ENCODE measurements around the gene TENM4. TPM values are rescaled to one million over a fixed set of nuclear protein-coding genes. Genes with fewer than 3 reads are reported as not detected.

Gene TENM4
- total and polyA plus RNA-seq, 10 of the 15 experiments (the other 5 are each of a cell fraction or from before 2014, with no cell fraction given) = 0.03 to 0.12 (median 0.06) TPM; not detected in 7

GRCh38 chr11:78823588-78823987 is 617.2 kb downstream of the TENM4 start:
- CTCF ChIA-PET = no interaction called here
- RAD21 ChIA-PET (ENCODE audit: unreplicated experiment) = no interaction called here
- H3K9me3 ChIP-seq (replicated peaks; ENCODE audit: control insufficient read depth, insufficient read depth, low read length) = no peaks in the 10 kb centered on the region
- DNase-seq (ENCODE audit: low read depth, low spot score) = no peak
- no peaks in the 10 kb centered on the region for H3K4me1 ChIP-seq (ENCODE audit: control insufficient read depth, insufficient read depth, low read length)
- no peaks in the 10 kb centered on the region for H4K20me1 ChIP-seq (ENCODE audit: control insufficient read depth, insufficient read depth)
- H3K36me3 ChIP-seq (ENCODE audit: control insufficient read depth in 2 of 2, insufficient read depth in 2 of 2, low read length in 1 of 2) = no peaks in the 10 kb centered on the region
- intact Hi-C loops (cut with micrococcal nuclease; ENCODE audit: unreplicated experiment) (no loop called here), in situ Hi-C loops (cut with MboI) (no loop called here)
- H2AFZ ChIP-seq (ENCODE audit: control insufficient read depth, low read depth, low read length) = no peak overlapping the region
- H3K4me2 ChIP-seq (ENCODE audit: control insufficient read depth, insufficient read depth) = no peak overlapping the region
- no peak for FAIRE-seq
- no peak overlapping the region for H3K27ac ChIP-seq (ENCODE audit: control insufficient read depth, insufficient read depth)
- no peaks in the 10 kb centered on the region for H3K27me3 ChIP-seq (replicated peaks in 1 of 2; ENCODE audit: control insufficient read depth in 2 of 2, insufficient read depth in 2 of 2, low read length in 1 of 2)
- SMC1A ChIA-PET (ENCODE audit: uncharacterized antibody, unreplicated experiment) = no interaction called here
- TF ChIP-seq PAX8 (IDR thresholded peaks at IDR 0.05) = no peak
- TF ChIP-seq MAX (IDR thresholded peaks at IDR 0.05; ENCODE audit: low read depth, low read length) = no peak
- no peak for TF ChIP-seq CREB1 (IDR thresholded peaks at IDR 0.05; ENCODE audit: low read depth)
- TF ChIP-seq EGR1 (IDR thresholded peaks at IDR 0.05; ENCODE audit: borderline replicate concordance in 1 of 2, low read depth in 2 of 2, low read length in 2 of 2) = no peak
- no peak for TF ChIP-seq NBN (IDR thresholded peaks at IDR 0.05)
- TF ChIP-seq SUPT20H (IDR thresholded peaks at IDR 0.05; ENCODE audit: borderline replicate concordance, control insufficient read depth, low read depth, low read length) = no peak
- no peak for TF ChIP-seq SIX5 (IDR thresholded peaks at IDR 0.05; ENCODE audit: low read depth, low read length, severe bottlenecking)
- no peak for TF ChIP-seq NFIC (IDR thresholded peaks at IDR 0.05; ENCODE audit: low read depth, low read length)
- TF ChIP-seq LARP7 (IDR thresholded peaks at IDR 0.05) = no peak
- TF ChIP-seq PAX5 (IDR thresholded peaks at IDR 0.05; ENCODE audit: borderline replicate concordance, low read depth, low read length) = no peak
- no peak for TF ChIP-seq BCL11A (IDR thresholded peaks at IDR 0.05; ENCODE audit: low read depth, low read length)
- TF ChIP-seq POLR2AphosphoS2 (IDR thresholded peaks at IDR 0.05; ENCODE audit: low read depth, low read length) = no peak
- TF ChIP-seq SUZ12 (IDR thresholded peaks at IDR 0.05; ENCODE audit: unreplicated experiment) = no peak
- TF ChIP-seq BHLHE40 (IDR thresholded peaks at IDR 0.05; ENCODE audit: borderline replicate concordance in 1 of 2, low read depth in 2 of 2, low read length in 1 of 2) = no peak
- TF ChIP-seq ZBTB4 (CRISPR knock-in tag; IDR thresholded peaks at IDR 0.05) = no peak
- no peak for TF ChIP-seq TBL1XR1 (IDR thresholded peaks at IDR 0.05; ENCODE audit: low read depth, low read length)
- no peak for TF ChIP-seq PRDM15 (CRISPR knock-in tag; IDR thresholded peaks at IDR 0.05)
- TF ChIP-seq IKZF1 (conservative IDR thresholded peaks at IDR 0.05) = no peak
- no peak for TF ChIP-seq TCF12 (IDR thresholded peaks at IDR 0.05; ENCODE audit: low read depth, low read length)
- 23% methylated on average over 9 of the region's 9 CpGs for WGBS (ENCODE audit: insufficient coverage, insufficient replicate concordance, low lambda C conversion rate, missing lambda C conversion rate)
- H3K9ac ChIP-seq (ENCODE audit: control insufficient read depth, insufficient read depth, low read length) = no peak overlapping the region
- no peak overlapping the region for H3K4me3 ChIP-seq
- no peak for ATAC-seq
- no peaks in the 10 kb centered on the region for H3K79me2 ChIP-seq (ENCODE audit: control insufficient read depth, insufficient read depth, low read length)
- no TSS peak for BruUV-seq (replicated peaks)
- POLR2A ChIA-PET = no interaction called here
